Breast epithelium (tissue), 4 donors: ENCODE data around the gene NACC2. TPM values are rescaled to one million over a fixed set of nuclear protein-coding genes. Genes with fewer than 3 reads are reported as not detected.
"Not testable (repeated sequence)": the region's sequence is repeated elsewhere in the genome, so short reads cannot be mapped to it uniquely, and the experiment has no call there.

ENCODE experiments used
- DNase-seq, 2 donors: peaks; one replicate each; pipeline ENCODE4 v3.0.0-alpha.2; 2019; ENCODE audit warnings: low spot score in 2 of 2
- H3K27ac ChIP-seq, 2 donors: fragments of 200-600 bp; sonication (generic) in 1 of 2; one replicate each; pipeline ENCODE4 v1.5.1; 2016 to 2019; ENCODE audit warnings: mild to moderate bottlenecking in 1 of 2
- H3K27me3 ChIP-seq, 2 donors: fragments of 200-600 bp; sonication (generic) in 1 of 2; one replicate each; pipeline versions ENCODE4 v1.5.1 to v1.6.0; 2017 to 2019; ENCODE audit warnings: control low read depth in 1 of 2, mild to moderate bottlenecking in 1 of 2
- H3K36me3 ChIP-seq: fragments of 200-600 bp; one replicate; pipeline ENCODE4 v1.5.1; 2019
- H3K4me1 ChIP-seq, 2 donors: fragments of 200-600 bp; sonication (generic); one replicate each; pipeline ENCODE4 v1.5.1; 2016 to 2019; ENCODE audit warnings: control low read depth in 1 of 2
- H3K4me3 ChIP-seq, 3 donors: fragments of 200-600 bp; sonication (generic); 1 replicate in 2 of 3; 2 replicates in 1 of 3; pipeline ENCODE4 v1.5.1; 2016 to 2019; ENCODE audit warnings: mild to moderate bottlenecking in 3 of 3, moderate library complexity in 2 of 3
- H3K9me3 ChIP-seq, 2 donors: fragments of 200-600 bp; sonication (generic) in 1 of 2; one replicate each; pipeline ENCODE4 v1.5.1; 2016 to 2019; ENCODE audit warnings: control low read depth in 1 of 2
- CTCF ChIP-seq, 3 donors: fragments of 450-650 bp; IDR thresholded peaks; one replicate each; pipeline ENCODE4 v1.5.1; 2016 to 2017; ENCODE audit warnings: antibody characterized with exemption in 3 of 3, mild to moderate bottlenecking in 3 of 3, moderate library complexity in 3 of 3
- POLR2A ChIP-seq: fragments of 450-650 bp; IDR thresholded peaks from one replicate; pipeline ENCODE4 v1.6.1; 2016; ENCODE audit warnings: antibody characterized with exemption, mild to moderate bottlenecking, moderate library complexity
- POLR2AphosphoS5 ChIP-seq, 3 donors: sonication (generic); formaldehyde crosslinking; IDR thresholded peaks; one replicate each; pipeline ENCODE4 v1.6.1; 2017; ENCODE audit warnings: antibody characterized with exemption in 3 of 3
- intact Hi-C: fragments of 100-400 bp; cut with DNase I; formaldehyde crosslinking; loops from one replicate; pipeline ENCODE4 v1.15.1; 2023; ENCODE audit warnings: low total_unique reads
- total RNA-seq, 3 donors: library from RNA; depleted of rRNA; stranded (reverse); fragments of >200 nt; gene quantifications; one replicate each; pipeline ENCODE4 v1.1.0, GENCODE V29; 2016

Gene NACC2
- total RNA-seq, 3 donors from 2014 or later = 14.0 to 24.2 (median 19.3) TPM

DNA sequence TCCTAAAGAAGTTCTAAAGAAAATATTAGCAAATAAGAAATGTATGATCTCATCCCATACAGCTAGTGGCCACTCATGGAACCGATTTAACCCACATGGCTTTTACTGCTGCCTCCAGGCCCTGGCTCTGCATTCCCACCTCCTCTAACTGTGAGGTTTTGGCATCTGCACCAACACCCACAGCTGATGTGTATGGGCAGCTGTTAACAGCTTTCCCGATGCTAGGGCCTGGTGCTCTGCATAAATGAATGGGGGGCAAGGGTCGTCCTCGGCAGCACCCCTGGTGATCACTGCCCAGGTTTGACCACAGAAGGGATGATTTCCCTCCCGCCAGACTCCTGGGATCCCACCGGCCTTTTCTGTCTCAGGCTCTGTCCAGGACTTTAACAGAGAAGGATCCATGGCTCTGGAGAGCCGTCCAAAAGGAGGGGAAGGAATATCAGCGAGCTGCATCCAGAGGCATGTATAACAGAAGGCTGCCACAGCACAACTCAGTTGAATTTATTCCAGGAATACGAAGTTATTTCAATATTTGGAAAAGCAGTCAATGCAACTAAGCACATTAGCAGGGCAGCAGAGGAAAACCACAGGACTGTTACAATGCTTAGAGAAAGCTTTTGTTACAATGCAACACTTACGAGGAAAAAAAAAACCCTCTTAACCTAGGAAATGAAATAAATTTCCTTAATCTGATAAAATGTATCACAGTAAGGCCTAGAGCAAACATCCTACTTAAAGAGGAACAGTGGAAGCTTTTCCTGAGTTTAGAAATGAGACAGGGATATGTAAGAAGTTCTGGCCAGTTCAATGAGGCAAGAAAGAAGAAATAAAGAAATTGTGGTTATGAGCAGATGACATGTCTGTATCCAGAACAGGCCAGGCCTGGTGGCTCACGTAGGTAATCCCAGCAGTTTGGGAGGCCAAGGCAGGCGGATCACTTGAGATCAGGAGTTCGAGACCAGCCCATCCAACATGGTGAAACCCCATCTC, 63.1 kb downstream of the NACC2 start:
- Histone ChIP-seq H3K4me3 (no peak overlapping the region), H3K9me3 (peaks cover 2 to 3% of the 10 kb centered on the region in 2 donors), H3K4me1 (no peaks in the 10 kb centered on the region), H3K36me3 (no peaks in the 10 kb centered on the region), H3K27ac (peak overlapping the region in 1 of 2 donors; percentile 34), H3K27me3 (no peaks in the 10 kb centered on the region)
- intact Hi-C loops = no loop called here
- peak in 1 of 2 donors; percentile 24 for DNase-seq
- no peak for TF ChIP-seq POLR2A
- TF ChIP-seq CTCF (IDR thresholded peaks at IDR 0.05) = no peak
- TF ChIP-seq POLR2AphosphoS5 (IDR thresholded peaks at IDR 0.05) = no peak

GRCh38 chr9:136031094-136031493, 64.0 kb downstream of the NACC2 start:
- Histone ChIP-seq H3K4me3 (no peak overlapping the region), H3K4me1 (no peaks in the 10 kb centered on the region), H3K27me3 (no peaks in the 10 kb centered on the region), H3K9me3 (no peaks in the 10 kb centered on the region), H3K27ac (no peak overlapping the region), H3K36me3 (no peaks in the 10 kb centered on the region)
- no peak for TF ChIP-seq POLR2AphosphoS5 (IDR thresholded peaks at IDR 0.05)
- TF ChIP-seq CTCF (IDR thresholded peaks at IDR 0.05) = no peak
- no peak for TF ChIP-seq POLR2A
- intact Hi-C loops = no loop called here
- no peak for DNase-seq

DNA sequence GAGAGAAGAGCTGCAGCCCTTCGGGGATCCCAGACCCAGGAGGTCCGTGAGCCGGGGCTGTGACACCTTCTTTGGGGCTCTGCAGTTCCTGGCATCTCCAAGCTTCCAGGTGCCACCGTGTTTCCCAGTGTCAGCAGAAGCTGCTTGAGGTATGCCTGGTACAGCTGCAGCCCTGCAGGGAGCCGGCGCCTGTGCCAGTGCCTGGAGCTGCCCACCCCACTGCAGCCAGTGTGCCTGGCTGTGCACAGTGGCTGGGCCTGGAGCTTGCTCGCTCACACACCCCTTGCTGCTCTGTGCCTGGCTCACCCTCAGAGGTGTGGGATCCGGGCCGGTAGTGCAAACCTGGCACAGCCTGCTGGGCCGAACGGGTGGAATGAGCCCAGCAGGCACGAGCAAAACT, 65.5 kb downstream of the NACC2 start:
- Histone ChIP-seq H3K27me3 (no peaks in the 10 kb centered on the region), H3K4me3 (no peak overlapping the region), H3K36me3 (no peaks in the 10 kb centered on the region), H3K4me1 (no peaks in the 10 kb centered on the region), H3K27ac (no peak overlapping the region), H3K9me3 (no peaks in the 10 kb centered on the region)
- TF ChIP-seq POLR2A = no peak
- no peak for TF ChIP-seq CTCF (IDR thresholded peaks at IDR 0.05)
- no peak for TF ChIP-seq POLR2AphosphoS5 (IDR thresholded peaks at IDR 0.05)
- intact Hi-C loops = no loop called here
- peak in 1 of 2 donors; percentile 41 for DNase-seq

DNA sequence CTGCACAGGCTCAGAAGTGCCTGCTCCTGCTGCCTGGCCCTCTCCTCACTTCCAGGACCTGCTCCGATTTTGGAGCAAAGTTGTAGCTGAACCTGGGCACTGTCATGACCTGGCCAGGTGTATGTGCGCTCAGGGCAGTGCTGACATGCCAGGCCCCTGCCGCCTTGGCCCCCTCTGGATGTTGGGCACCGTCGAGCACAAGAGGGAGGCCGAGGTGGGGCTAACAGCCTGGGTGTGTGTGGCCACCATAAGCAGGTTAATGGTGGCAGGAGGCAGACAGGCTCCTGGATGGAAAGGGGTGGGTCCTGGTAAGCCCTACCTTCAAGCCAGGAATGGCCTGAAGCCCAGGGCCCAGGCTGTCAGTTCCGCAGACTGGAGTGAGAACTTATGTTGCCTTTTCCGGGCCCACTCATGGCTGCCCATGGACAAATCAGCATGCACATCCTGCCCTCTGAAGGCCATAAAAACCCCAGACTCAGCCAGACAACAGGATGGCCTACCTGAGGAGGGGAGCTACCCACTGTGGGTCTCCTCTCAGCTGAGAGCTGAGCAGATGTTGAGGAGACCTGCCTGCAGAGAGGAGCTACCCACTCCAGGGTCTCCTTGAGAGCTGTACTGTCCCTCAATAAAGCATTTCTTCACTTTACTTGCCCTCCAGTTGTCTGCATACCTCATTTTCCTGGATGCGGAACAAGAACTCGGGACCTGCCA, 66.2 kb downstream of the NACC2 start:
- Histone ChIP-seq H3K36me3 (no peaks in the 10 kb centered on the region), H3K27me3 (no peaks in the 10 kb centered on the region), H3K9me3 (no peaks in the 10 kb centered on the region), H3K27ac (no peak overlapping the region), H3K4me3 (no peak overlapping the region), H3K4me1 (no peaks in the 10 kb centered on the region)
- DNase-seq = peak in 1 of 2 donors; percentile 22
- intact Hi-C loops = no loop called here
- TF ChIP-seq POLR2A (no peak), CTCF (IDR thresholded peaks at IDR 0.05) (no peak), POLR2AphosphoS5 (IDR thresholded peaks at IDR 0.05) (no peak)

GRCh38 chr9:136026943-136027289, 68.2 kb downstream of the NACC2 start:
- DNase-seq = peak in 1 of 2 donors; percentile 33
- not testable (repeated sequence) for H3K4me3 ChIP-seq, H3K4me1 ChIP-seq, H3K27ac ChIP-seq, H3K36me3 ChIP-seq, H3K9me3 ChIP-seq, H3K27me3 ChIP-seq
- intact Hi-C loops = loop anchor here (1.0 kb wide), 1 partner anchor 22 kb away; no protein-coding TSS in a partner anchor
